Fibroblast of skin of right biceps (primary cell): ENCODE data around the gene COX11.

Experiments used
- DNase-seq: peaks from one replicate; pipeline ENCODE4 v3.0.0-alpha.2; 2013

The COX11 gene

GRCh38 chr17:54967621-54968261 is 713 bp downstream of the COX11 start:
- peak; percentile 32 for DNase-seq

- DNase-seq: no peak
Observed at GRCh38 chr17:54956791-54957190, 11.7 kb downstream of the COX11 start.

- no peak for DNase-seq
Observed at GRCh38 chr17:54951286-54951685, 17.2 kb downstream of the COX11 start.

- DNase-seq: no peak
Observed at GRCh38 chr17:54950116-54950515, 18.3 kb downstream of the COX11 start.

GRCh38 chr17:54948380-54948779 is 20.1 kb downstream of the COX11 start:
- DNase-seq: peak; percentile 92

GRCh38 chr17:54947396-54947795 is 21.1 kb downstream of the COX11 start:
- no peak for DNase-seq

GRCh38 chr17:54945671-54946070 is 22.8 kb downstream of the COX11 start:
- DNase-seq: no peak

GRCh38 chr17:54945231-54945630 is 23.2 kb downstream of the COX11 start:
- DNase-seq: no peak

GRCh38 chr17:54944796-54945195 is 23.7 kb downstream of the COX11 start:
- DNase-seq: peak; percentile 70

GRCh38 chr17:54941285-54941684 is 27.2 kb downstream of the COX11 start:
- no peak for DNase-seq

GRCh38 chr17:54937426-54937825 is 31.0 kb downstream of the COX11 start:
- DNase-seq: no peak

GRCh38 chr17:54937018-54937417 is 31.4 kb downstream of the COX11 start:
- DNase-seq: no peak

GRCh38 chr17:54935471-54935870 is 33.0 kb downstream of the COX11 start:
- DNase-seq: no peak

- DNase-seq: no peak
Observed at GRCh38 chr17:54933921-54934320, 34.5 kb downstream of the COX11 start.

- no peak for DNase-seq
Observed at GRCh38 chr17:54932711-54933110, 35.7 kb downstream of the COX11 start.

GRCh38 chr17:54927525-54927924 is 40.9 kb downstream of the COX11 start:
- no peak for DNase-seq

GRCh38 chr17:54924405-54924804 is 44.0 kb downstream of the COX11 start:
- no peak for DNase-seq

- DNase-seq: no peak
Observed at GRCh38 chr17:54920819-54921218, 47.6 kb downstream of the COX11 start.

GRCh38 chr17:54919425-54919824 is 49.0 kb downstream of the COX11 start:
- DNase-seq: no peak

- no peak for DNase-seq
Observed at GRCh38 chr17:54916721-54917120, 51.7 kb downstream of the COX11 start.
